Naive B cell (primary cell): ENCODE data around the gene LRP1-AS. TPM values are rescaled to one million over a fixed set of nuclear protein-coding genes. Genes with fewer than 3 reads are reported as not detected.

Experiments used
- ATAC-seq, 2 donors: fragments of 150-1000 bp; cut with Tn5 transposase; 2 replicates each; pipeline ENCODE4 v1.10.0; 2021; ENCODE audit warnings: low read depth in 2 of 2, mild to moderate bottlenecking in 2 of 2, moderate library complexity in 2 of 2
- DNase-seq: peaks from one replicate; pipeline ENCODE4 v3.0.0; 2022
- H3K27ac Mint-ChIP-seq, 6 donors: one replicate each; pipeline ENCODE4 v1.8.0; 2020 to 2022; ENCODE audit warnings: mild to moderate bottlenecking in 6 of 6, mixed read lengths in 6 of 6, moderate library complexity in 5 of 6, inconsistent platforms in 2 of 6
- H3K27me3 Mint-ChIP-seq, 3 donors: one replicate each; pipeline ENCODE4 v1.8.0; 2021 to 2022; ENCODE audit warnings: mixed read lengths in 3 of 3, mild to moderate bottlenecking in 1 of 3
- H3K36me3 Mint-ChIP-seq, 2 donors: one replicate each; pipeline ENCODE4 v1.8.0; 2020 to 2022; ENCODE audit warnings: mixed read lengths in 2 of 2, inconsistent platforms in 1 of 2, mild to moderate bottlenecking in 1 of 2
- H3K4me1 Mint-ChIP-seq, 3 donors: one replicate each; pipeline ENCODE4 v1.8.0; 2020 to 2022; ENCODE audit warnings: mixed read lengths in 3 of 3, inconsistent platforms in 1 of 3, mild to moderate bottlenecking in 1 of 3, moderate library complexity in 1 of 3
- H3K4me3 Mint-ChIP-seq, 8 donors: one replicate each; pipeline ENCODE4 v1.8.0; 2020 to 2022; ENCODE audit warnings: mild to moderate bottlenecking in 8 of 8, mixed read lengths in 8 of 8, moderate library complexity in 8 of 8, inconsistent platforms in 2 of 8
- H3K9me3 Mint-ChIP-seq, 7 donors: one replicate each; pipeline ENCODE4 v1.8.0; 2020 to 2022; ENCODE audit warnings: mixed read lengths in 7 of 7, mild to moderate bottlenecking in 5 of 7, inconsistent platforms in 2 of 7, moderate library complexity in 1 of 7
- polyA plus RNA-seq, 6 donors: library from polyadenylated mRNA; unstranded; fragments of 300-500 nt; fragmentation: Illumina TruSeq; gene quantifications; one replicate each; pipeline ENCODE4 v1.2.3, GENCODE V29; 2021; ENCODE audit warnings: low read depth in 6 of 6

Gene LRP1-AS
- polyA plus RNA-seq, 6 donors from 2014 or later = not detected

DNA sequence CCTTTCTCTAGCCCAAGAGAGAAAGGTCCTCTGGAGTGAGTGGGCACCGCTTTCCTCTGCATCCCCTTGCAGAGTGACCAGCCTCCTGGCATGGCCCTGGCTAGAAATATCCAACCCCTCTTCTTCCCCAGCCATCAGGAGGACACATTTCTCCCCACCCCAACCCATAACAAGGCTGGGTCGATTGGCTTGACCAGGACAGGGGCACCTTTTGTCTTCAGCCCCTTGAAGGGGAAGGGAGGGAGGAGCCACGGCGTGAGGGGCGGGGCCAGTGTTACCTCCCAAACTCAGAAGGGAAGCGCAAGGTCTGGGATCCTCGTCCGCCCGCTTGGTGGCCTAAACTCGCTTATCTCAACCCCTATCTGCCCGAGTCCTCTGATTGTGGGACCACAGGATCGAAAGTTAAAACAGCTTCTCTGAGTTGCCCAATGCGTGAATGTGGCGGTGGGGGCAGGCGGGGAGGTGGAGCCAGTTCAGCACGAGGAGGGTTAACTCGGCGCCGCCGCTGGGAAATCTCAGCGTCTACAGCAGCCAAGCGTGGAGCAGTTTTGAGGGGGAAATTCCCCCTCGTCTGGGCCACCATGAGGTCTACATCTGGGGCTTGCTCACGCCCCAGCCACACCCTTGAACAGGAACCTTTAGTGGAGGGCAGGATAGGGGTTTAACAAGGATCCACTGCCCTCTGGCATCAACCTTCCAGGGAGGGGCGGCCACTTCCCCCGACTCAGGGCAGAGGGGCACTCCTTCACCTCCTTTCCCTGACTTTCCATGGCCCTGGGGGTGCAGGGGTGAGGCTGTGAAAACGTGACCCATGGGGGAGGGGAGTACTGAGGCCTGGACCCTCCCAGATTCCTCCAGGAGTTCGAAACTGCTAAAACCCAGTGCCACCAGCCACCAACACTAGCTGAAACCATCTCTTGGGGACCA lies 37.1 kb downstream of the LRP1-AS start:
- H3K9me3 Mint-ChIP-seq = no peaks in the 10 kb centered on the region
- peak overlapping the region; percentile 98 to 100 (median 100) for H3K27ac Mint-ChIP-seq
- ATAC-seq = peak; percentile 67 to 72
- peak overlapping the region; percentile 93 to 100 (median 97) for H3K4me3 Mint-ChIP-seq
- DNase-seq = peak; percentile 83
- peaks cover 0 to 31% of the 10 kb centered on the region in 2 donors for H3K36me3 Mint-ChIP-seq
- no peaks in the 10 kb centered on the region for H3K27me3 Mint-ChIP-seq
- H3K4me1 Mint-ChIP-seq = peaks cover 55 to 61% (median 60%) of the 10 kb centered on the region in 3 donors

- no peak for ATAC-seq
These were observed 38.0 kb downstream of the LRP1-AS start for GRCh38 chr12:57109207-57110103.

DNA sequence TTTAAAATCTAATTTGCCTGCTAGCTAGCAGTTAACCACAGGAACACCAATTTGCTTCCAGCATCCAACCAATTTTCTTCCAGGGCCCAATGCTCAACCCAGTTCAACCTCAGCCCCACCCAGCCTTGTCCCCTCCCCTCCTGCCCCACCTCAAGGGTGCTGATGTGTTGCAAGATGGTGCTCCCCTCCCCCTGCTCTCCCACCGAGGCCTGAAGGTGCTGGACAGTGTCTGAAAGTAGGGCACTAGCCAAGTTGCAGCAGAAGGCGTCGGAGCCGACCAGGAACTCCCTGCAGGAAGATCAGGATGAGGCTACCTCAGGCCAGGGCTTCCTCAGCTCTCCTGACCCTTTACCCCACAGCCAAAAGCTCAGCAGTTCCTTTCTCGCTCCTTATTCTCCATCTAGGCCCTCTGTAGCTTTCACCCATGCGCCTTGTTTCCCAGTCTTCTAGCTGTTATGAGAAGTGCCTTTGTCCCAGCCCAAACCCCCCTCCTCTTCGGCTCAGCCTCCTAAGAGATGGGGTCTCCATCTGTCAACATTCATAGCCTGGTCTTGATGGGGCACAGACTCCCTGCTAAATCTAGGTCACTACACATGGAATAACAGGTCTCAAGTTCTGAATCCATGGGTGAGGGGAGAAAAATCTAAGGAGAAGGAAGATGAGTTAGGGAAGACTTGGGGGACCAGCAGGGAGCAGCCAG lies 39.8 kb downstream of the LRP1-AS start:
- DNase-seq = no peak

More at GRCh38 chr12:57109207-57110103, 38.0 kb downstream of the LRP1-AS start:
- Mint-ChIP-seq H3K9me3 (no peaks in the 10 kb centered on the region), H3K27me3 (no peaks in the 10 kb centered on the region), H3K4me1 (peaks cover 55 to 65% (median 61%) of the 10 kb centered on the region in 3 donors), H3K4me3 (peak overlapping the region; percentile 93 to 100 (median 97)), H3K27ac (peak overlapping the region; percentile 98 to 100 (median 100)), H3K36me3 (peaks cover 0 to 31% of the 10 kb centered on the region in 2 donors)
- DNase-seq = no peak

DNA sequence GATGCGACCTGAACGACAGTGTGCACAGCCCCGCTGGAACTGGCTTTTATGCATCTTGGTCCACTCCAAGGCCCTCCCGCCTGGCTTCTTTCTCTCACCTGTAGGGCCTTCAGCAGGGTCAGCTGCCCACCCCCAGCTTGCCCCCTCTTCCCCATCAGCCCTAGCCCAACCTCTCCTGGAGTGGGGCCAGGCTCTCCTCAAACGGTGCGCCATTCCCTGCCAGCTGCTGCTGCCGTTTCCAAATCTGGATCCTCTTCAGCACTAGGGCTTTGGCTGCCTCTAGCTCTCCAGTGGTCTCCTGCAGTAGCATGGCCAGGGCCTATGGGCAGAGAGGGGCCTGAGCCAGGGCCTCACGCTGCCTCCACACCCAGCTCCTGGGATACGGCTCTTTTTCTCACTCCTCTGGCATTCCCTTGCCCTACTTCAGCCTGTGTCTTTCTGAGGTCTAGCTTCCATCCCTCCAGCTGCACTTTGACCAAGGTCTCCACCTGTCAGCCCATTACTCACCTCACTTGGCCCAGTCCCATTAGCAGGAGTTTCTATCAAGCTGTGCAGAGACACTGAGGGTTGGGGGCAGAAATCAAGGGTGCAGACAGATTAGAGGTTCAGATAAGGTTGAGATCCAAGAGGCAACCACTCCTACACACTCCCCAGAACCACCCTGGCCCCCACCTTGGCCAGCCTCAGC lies 41.3 kb downstream of the LRP1-AS start:
- Mint-ChIP-seq H3K27ac (peak overlapping the region in 4 of 6 donors; percentile 21 to 99 (median 58)), H3K4me1 (peaks cover 42 to 66% (median 48%) of the 10 kb centered on the region in 3 donors), H3K27me3 (no peaks in the 10 kb centered on the region), H3K4me3 (peak overlapping the region in 1 of 8 donors; percentile 34), H3K36me3 (peaks cover 0 to 28% of the 10 kb centered on the region in 2 donors), H3K9me3 (no peaks in the 10 kb centered on the region)
- DNase-seq (no peak), ATAC-seq (no peak)

More for the DNA sequence above, 39.8 kb downstream of the LRP1-AS start:
- peak overlapping the region in 5 of 8 donors; percentile 20 to 68 (median 53) for H3K4me3 Mint-ChIP-seq
- no peaks in the 10 kb centered on the region for H3K9me3 Mint-ChIP-seq
- no peaks in the 10 kb centered on the region for H3K27me3 Mint-ChIP-seq
- H3K36me3 Mint-ChIP-seq = peaks cover 0 to 31% of the 10 kb centered on the region in 2 donors
- ATAC-seq = no peak
- peak overlapping the region in 5 of 6 donors; percentile 13 to 99 (median 87) for H3K27ac Mint-ChIP-seq
- peaks cover 52 to 64% (median 62%) of the 10 kb centered on the region in 3 donors for H3K4me1 Mint-ChIP-seq

- Mint-ChIP-seq H3K27me3 (no peaks in the 10 kb centered on the region), H3K4me3 (peak overlapping the region in 1 of 8 donors; percentile 33), H3K4me1 (peaks cover 42 to 65% (median 47%) of the 10 kb centered on the region in 3 donors), H3K36me3 (peaks cover 0 to 23% of the 10 kb centered on the region in 2 donors), H3K9me3 (no peaks in the 10 kb centered on the region), H3K27ac (peak overlapping the region in 3 of 6 donors; percentile 47 to 99 (median 90))
- ATAC-seq = no peak
- no peak for DNase-seq
These were observed 42.2 kb downstream of the LRP1-AS start for GRCh38 chr12:57105011-57105753.

DNA sequence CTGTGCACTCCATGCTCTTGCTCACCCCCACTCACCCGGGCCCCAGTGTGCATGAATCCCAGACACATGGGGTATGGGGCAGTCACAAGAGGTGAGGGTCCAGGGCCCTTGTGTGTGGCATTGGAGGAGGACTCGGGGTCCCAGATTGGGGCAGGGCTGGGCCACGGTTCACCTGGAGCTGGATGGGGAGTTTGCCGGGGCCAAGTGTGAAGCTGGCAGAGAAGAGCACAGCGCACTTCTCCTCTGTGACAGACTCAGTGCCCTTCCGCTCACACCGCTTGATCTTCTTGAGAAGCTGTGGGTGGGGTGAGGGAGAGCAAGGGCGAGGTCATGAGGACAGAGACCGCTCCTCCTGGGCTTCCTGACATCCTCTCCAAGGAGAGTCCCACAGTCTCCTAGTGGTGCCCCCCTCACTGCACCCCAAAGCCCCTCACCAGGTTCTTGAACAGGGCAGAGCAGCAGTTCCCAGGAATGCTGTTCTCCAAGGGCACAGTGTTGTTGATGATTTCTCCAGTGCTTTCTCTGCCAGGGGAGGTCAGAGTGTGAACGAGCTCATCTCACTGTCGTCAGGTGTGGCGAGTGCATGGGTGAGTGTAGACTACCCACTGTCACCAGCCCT lies 43.0 kb downstream of the LRP1-AS start:
- H3K27me3 Mint-ChIP-seq = no peaks in the 10 kb centered on the region
- H3K4me1 Mint-ChIP-seq = peaks cover 38 to 60% (median 46%) of the 10 kb centered on the region in 3 donors
- peaks cover 0 to 29% of the 10 kb centered on the region in 2 donors for H3K36me3 Mint-ChIP-seq
- no peaks in the 10 kb centered on the region for H3K9me3 Mint-ChIP-seq
- no peak for DNase-seq
- H3K4me3 Mint-ChIP-seq = peak overlapping the region in 1 of 8 donors; percentile 33
- H3K27ac Mint-ChIP-seq = peak overlapping the region in 3 of 6 donors; percentile 30 to 70 (median 31)
- ATAC-seq = no peak

DNA sequence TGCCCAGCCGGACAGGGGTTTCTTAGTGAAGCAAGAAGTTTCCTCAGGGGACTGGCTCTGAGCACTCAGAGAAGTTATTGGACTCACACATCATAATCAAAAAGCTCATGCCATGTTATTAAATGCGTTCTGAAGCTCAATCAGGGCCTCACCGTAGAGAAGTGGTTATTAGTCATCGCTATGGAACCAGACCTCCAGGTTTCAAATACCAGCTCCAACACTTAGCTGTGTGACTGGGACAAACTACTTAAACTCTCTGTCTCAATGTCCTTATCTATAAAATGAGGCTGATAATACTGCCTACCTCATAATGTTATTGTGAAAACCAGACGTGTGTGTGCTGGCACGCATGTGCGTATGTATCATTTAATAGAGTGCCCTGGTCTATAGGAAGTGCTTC lies 43.6 kb downstream of the LRP1-AS start:
- Mint-ChIP-seq H3K9me3 (no peaks in the 10 kb centered on the region), H3K27ac (peak overlapping the region in 3 of 6 donors; percentile 27 to 73 (median 31)), H3K4me1 (peaks cover 40 to 56% (median 48%) of the 10 kb centered on the region in 3 donors), H3K27me3 (no peaks in the 10 kb centered on the region), H3K36me3 (peaks cover 0 to 34% of the 10 kb centered on the region in 2 donors), H3K4me3 (no peak overlapping the region)
- ATAC-seq = no peak
- DNase-seq = no peak

GRCh38 chr12:57101892-57102695 lies 45.3 kb downstream of the LRP1-AS start:
- Mint-ChIP-seq H3K27ac (peak overlapping the region in 5 of 6 donors; percentile 14 to 86 (median 60)), H3K36me3 (peaks cover 0 to 28% of the 10 kb centered on the region in 2 donors), H3K4me3 (peak overlapping the region in 2 of 8 donors; percentile 25 to 60), H3K9me3 (no peaks in the 10 kb centered on the region), H3K27me3 (no peaks in the 10 kb centered on the region), H3K4me1 (peaks cover 30 to 42% (median 41%) of the 10 kb centered on the region in 3 donors)
- ATAC-seq = no peak
- DNase-seq = no peak

GRCh38 chr12:57099766-57100165 lies 47.7 kb downstream of the LRP1-AS start:
- no peak for DNase-seq
- H3K4me3 Mint-ChIP-seq = no peak overlapping the region
- ATAC-seq = no peak
- H3K27me3 Mint-ChIP-seq = no peaks in the 10 kb centered on the region
- peak overlapping the region in 5 of 6 donors; percentile 21 to 86 (median 81) for H3K27ac Mint-ChIP-seq
- H3K4me1 Mint-ChIP-seq = peaks cover 26 to 47% (median 46%) of the 10 kb centered on the region in 3 donors
- no peaks in the 10 kb centered on the region for H3K9me3 Mint-ChIP-seq
- peaks cover 6 to 27% of the 10 kb centered on the region in 2 donors for H3K36me3 Mint-ChIP-seq

DNA sequence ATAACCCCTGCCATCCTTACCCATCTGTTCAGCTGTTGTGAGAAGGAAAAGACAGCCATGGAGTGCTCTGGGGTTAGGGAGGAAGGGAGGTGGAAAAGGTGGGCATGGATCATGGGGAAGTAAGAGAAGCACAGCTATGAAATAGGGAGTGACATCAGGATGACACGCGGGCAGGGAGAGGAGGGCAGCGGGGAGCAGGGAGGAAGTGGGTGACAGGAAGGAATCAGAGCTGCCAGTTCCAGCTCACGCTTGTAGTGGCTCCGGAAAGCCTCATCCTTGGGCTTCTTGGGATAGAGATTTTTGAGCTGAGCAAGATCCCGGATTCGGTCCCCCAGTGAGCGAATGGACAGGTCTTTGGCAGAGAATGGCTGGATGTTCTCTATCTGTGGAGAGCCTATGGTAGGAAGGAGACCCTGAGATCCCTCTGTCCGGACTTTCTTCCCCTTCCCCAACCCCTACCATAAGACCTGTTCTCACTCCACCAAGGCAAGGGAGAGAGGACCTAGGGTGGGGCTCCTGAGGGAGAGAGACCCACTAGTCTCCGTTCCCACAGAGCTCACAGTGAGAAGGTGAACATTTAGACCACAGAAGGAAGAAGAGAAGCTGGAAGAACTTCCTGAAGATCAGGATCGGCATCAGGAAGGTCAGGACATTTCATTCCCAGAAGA lies 48.2 kb downstream of the LRP1-AS start:
- Mint-ChIP-seq H3K27me3 (no peaks in the 10 kb centered on the region), H3K4me3 (no peak overlapping the region), H3K27ac (peak overlapping the region in 3 of 6 donors; percentile 76 to 91 (median 86)), H3K9me3 (no peaks in the 10 kb centered on the region), H3K4me1 (peaks cover 32 to 50% (median 47%) of the 10 kb centered on the region in 3 donors), H3K36me3 (peaks cover 6 to 27% of the 10 kb centered on the region in 2 donors)
- no peak for ATAC-seq
- no peak for DNase-seq
